Measurements from ENCODE around the gene ITGA3. TPM values are rescaled to one million over a fixed set of nuclear protein-coding genes. Genes with fewer than 3 reads are reported as not detected.
"Not testable (repeated sequence)": the region's sequence is repeated elsewhere in the genome, so short reads cannot be mapped to it uniquely, and the experiment has no call there.

The ITGA3 gene
- polyA plus RNA-seq, 1 experiment: 39.9 TPM

- ChIA-PET CTCF (interaction anchor here (0.5 to 2.2 kb wide), 4 partner anchors 26 to 34 kb away, joined by 3 to 13 read pairs (median 4); no protein-coding TSS in a partner anchor), POLR2A (interaction anchor here (0.5 to 0.7 kb wide), 2 partner anchors 22 to 141 kb away, joined by 3 to 6 read pairs; no protein-coding TSS in a partner anchor)
- TF ChIP-seq, protein P1, sequence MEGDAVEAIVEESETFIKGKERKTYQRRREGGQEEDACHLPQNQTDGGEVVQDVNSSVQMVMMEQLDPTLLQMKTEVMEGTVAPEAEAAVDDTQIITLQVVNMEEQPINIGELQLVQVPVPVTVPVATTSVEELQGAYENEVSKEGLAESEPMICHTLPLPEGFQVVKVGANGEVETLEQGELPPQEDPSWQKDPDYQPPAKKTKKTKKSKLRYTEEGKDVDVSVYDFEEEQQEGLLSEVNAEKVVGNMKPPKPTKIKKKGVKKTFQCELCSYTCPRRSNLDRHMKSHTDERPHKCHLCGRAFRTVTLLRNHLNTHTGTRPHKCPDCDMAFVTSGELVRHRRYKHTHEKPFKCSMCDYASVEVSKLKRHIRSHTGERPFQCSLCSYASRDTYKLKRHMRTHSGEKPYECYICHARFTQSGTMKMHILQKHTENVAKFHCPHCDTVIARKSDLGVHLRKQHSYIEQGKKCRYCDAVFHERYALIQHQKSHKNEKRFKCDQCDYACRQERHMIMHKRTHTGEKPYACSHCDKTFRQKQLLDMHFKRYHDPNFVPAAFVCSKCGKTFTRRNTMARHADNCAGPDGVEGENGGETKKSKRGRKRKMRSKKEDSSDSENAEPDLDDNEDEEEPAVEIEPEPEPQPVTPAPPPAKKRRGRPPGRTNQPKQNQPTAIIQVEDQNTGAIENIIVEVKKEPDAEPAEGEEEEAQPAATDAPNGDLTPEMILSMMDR (IDR thresholded peaks at IDR 0.05; ENCODE audit: low read depth, low read length): no peak
- Histone ChIP-seq H3K4me3 (ENCODE audit: low read depth, low read length) (no peak overlapping the region), H3K9me3 (ENCODE audit: control insufficient read depth, insufficient read depth, low read length) (no peaks in the 10 kb centered on the region), H3K27me3 (ENCODE audit: control insufficient read depth, insufficient read depth, low read length) (no peaks in the 10 kb centered on the region), H3K27ac (ENCODE audit: low read depth, low read length) (peak overlapping the region; percentile 82)
- DNase-seq (ENCODE audit: low read depth, low spot score): no peak
These were observed 5.2 kb downstream of the ITGA3 start for GRCh38 chr17:50060951-50061712.

DNA sequence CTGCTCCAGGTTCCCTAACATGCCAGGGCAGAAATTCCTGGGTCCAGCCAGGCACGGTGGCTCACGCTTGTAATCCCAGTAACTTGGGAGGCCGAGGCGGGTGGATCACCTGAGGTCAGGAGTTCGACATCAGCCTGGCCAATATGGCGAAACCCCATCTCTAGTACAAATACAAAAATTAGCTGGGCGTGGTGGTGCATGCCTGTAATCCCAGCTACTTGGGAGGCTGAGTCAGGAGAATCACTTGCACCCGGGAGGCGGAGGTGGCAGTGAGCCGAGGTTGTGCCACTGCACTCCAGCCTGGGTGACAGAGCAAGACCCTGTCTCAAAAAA, 5.8 kb downstream of the ITGA3 start:
- not testable (repeated sequence) for H3K4me3 ChIP-seq (ENCODE audit: low read depth, low read length); DNase-seq (ENCODE audit: low read depth, low spot score); H3K9me3 ChIP-seq (ENCODE audit: control insufficient read depth, insufficient read depth, low read length); H3K27me3 ChIP-seq (ENCODE audit: control insufficient read depth, insufficient read depth, low read length)
- peak overlapping the region; percentile 82 for H3K27ac ChIP-seq (ENCODE audit: low read depth, low read length)
- POLR2A ChIA-PET: interaction anchor here (0.7 kb wide), 2 partner anchors 140 to 1008 kb away, joined by 5 to 6 read pairs; no protein-coding TSS in a partner anchor
- CTCF ChIA-PET: interaction anchor here (1.3 kb wide), 1 partner anchor 25 kb away, joined by 5 read pairs; no protein-coding TSS in a partner anchor

DNA sequence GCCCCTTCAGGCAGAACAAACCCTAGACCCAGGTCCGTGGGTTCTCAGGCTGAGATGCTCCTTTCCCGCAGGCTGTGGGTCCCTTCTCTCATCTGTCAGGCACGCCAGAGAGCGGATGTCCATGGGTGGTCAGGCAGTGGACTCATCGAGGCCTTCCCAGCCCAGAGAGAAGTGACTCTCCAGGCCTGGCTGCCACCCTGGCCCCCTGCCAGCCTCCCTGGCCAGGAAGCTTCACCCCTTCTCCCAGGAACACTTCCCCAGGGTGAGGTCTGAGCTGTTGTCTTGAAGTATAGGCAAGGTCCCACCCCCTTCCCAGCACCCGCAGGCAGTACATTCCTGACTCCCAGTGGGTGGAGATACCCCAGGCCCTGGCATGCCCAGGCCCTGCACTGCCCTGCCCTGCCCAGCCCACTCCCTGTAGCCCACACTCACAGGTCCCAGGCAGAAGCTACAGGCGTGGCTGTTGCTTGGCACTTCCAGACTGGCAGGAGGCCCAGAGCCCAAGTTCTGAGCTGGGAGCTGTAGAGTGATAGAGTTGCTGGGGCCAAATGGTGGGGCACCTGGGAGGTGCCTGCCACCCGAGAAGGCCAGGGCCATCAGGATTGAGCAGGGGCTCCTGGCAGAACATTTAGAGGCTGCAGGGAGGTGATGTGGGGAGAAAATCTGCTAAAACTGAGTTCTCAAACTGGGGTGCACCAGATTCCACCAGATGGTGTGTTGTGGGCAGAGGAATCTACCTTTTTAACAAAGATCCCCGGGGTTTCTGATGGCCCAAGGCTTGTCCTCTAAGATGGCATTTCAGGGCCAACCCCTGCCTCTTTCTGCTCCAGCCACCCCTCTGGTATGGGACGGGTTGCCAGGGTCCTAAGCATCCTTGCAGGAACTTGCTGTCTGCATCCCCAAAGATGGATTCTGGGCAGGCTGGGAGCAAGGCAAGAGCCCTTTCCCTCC, 6.7 kb downstream of the ITGA3 start:
- no peaks in the 10 kb centered on the region for H3K9me3 ChIP-seq (ENCODE audit: control insufficient read depth, insufficient read depth, low read length)
- no peaks in the 10 kb centered on the region for H3K27me3 ChIP-seq (ENCODE audit: control insufficient read depth, insufficient read depth, low read length)
- TF ChIP-seq, protein P1 (IDR thresholded peaks at IDR 0.05; ENCODE audit: low read depth, low read length): no peak
- ChIA-PET CTCF (interaction anchor here (0.6 to 1.3 kb wide), 3 partner anchors 24 to 66 kb away, joined by 3 to 5 read pairs (median 3); no protein-coding TSS in a partner anchor), POLR2A (interaction anchor here (0.7 to 1.0 kb wide), 2 partner anchors 30 to 1009 kb away, joined by 3 to 5 read pairs; no protein-coding TSS in a partner anchor)
- H3K4me3 ChIP-seq (ENCODE audit: low read depth, low read length): no peak overlapping the region
- DNase-seq (ENCODE audit: low read depth, low spot score): no peak
- H3K27ac ChIP-seq (ENCODE audit: low read depth, low read length): peak overlapping the region; percentile 82

GRCh38 chr17:50063561-50064252, 7.8 kb downstream of the ITGA3 start:
- ChIA-PET CTCF (interaction anchor here (1.1 to 4.9 kb wide), 3 partner anchors 31 to 37 kb away, joined by 4 to 40 read pairs (median 8); partner anchors contain the start of gene PDK2), POLR2A (interaction anchor here (1.1 kb wide), 1 partner anchor 35 kb away, joined by 3 read pairs; no protein-coding TSS in a partner anchor)
- Histone ChIP-seq H3K9me3 (ENCODE audit: control insufficient read depth, insufficient read depth, low read length) (no peaks in the 10 kb centered on the region), H3K4me3 (ENCODE audit: low read depth, low read length) (no peak overlapping the region), H3K27me3 (ENCODE audit: control insufficient read depth, insufficient read depth, low read length) (no peaks in the 10 kb centered on the region), H3K27ac (ENCODE audit: low read depth, low read length) (peak overlapping the region; percentile 98)
- TF ChIP-seq, protein P1 (IDR thresholded peaks at IDR 0.05; ENCODE audit: low read depth, low read length): no peak
- no peak for DNase-seq (ENCODE audit: low read depth, low spot score)
